ENCODE data around the gene PKIB. TPM values are rescaled to one million over a fixed set of nuclear protein-coding genes. Genes with fewer than 3 reads are reported as not detected.

PKIB gene
- total RNA-seq, 2 donors from 2014 or later: 63.4 to 113 TPM

GRCh38 chr6:122620428-122620827, 10.2 kb downstream of the PKIB start:
- H3K4me1 ChIP-seq: no peaks in the 10 kb centered on the region
- no peak overlapping the region for H3K4me3 ChIP-seq
- H3K27me3 ChIP-seq: no peaks in the 10 kb centered on the region
- no peak for DNase-seq
- intact Hi-C loops (cut with DNase I): no loop called here
- no peak overlapping the region for H3K27ac ChIP-seq
- no peaks in the 10 kb centered on the region for H3K36me3 ChIP-seq
- H3K9ac ChIP-seq (ENCODE audit: low read depth in 2 of 2, low read length in 2 of 2): no peak overlapping the region
- TF ChIP-seq, protein P1, sequence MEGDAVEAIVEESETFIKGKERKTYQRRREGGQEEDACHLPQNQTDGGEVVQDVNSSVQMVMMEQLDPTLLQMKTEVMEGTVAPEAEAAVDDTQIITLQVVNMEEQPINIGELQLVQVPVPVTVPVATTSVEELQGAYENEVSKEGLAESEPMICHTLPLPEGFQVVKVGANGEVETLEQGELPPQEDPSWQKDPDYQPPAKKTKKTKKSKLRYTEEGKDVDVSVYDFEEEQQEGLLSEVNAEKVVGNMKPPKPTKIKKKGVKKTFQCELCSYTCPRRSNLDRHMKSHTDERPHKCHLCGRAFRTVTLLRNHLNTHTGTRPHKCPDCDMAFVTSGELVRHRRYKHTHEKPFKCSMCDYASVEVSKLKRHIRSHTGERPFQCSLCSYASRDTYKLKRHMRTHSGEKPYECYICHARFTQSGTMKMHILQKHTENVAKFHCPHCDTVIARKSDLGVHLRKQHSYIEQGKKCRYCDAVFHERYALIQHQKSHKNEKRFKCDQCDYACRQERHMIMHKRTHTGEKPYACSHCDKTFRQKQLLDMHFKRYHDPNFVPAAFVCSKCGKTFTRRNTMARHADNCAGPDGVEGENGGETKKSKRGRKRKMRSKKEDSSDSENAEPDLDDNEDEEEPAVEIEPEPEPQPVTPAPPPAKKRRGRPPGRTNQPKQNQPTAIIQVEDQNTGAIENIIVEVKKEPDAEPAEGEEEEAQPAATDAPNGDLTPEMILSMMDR (IDR thresholded peaks at IDR 0.05): no peak
- H3K9me3 ChIP-seq: no peaks in the 10 kb centered on the region

DNA sequence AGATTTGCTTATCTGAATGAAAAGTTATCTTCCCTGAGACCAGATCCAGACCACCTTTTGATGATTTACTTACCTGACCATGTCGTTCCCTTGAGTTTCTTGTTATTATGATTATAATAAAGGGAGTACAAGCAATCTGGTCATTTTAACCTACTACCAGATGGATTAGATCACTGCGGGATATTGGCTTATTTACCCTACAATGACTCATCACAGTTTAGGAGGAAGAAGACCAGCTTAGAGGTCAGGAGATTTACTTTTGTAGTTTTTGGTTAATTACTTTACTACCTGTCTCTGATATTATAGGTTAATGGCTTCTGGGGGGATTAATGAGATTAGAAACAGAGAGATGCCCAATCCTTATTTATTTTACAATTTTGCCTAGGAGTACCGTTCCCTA, 10.7 kb downstream of the PKIB start:
- H3K27ac ChIP-seq: no peak overlapping the region
- no peak for DNase-seq
- no peaks in the 10 kb centered on the region for H3K4me1 ChIP-seq
- H3K27me3 ChIP-seq: no peaks in the 10 kb centered on the region
- H3K36me3 ChIP-seq: no peaks in the 10 kb centered on the region
- TF ChIP-seq, protein P1 (IDR thresholded peaks at IDR 0.05): no peak
- no peak overlapping the region for H3K9ac ChIP-seq (ENCODE audit: low read depth in 2 of 2, low read length in 2 of 2)
- no peak overlapping the region for H3K4me3 ChIP-seq
- intact Hi-C loops (cut with DNase I): no loop called here
- H3K9me3 ChIP-seq: no peaks in the 10 kb centered on the region

GRCh38 chr6:122621638-122622037, 11.4 kb downstream of the PKIB start:
- Histone ChIP-seq H3K4me3 (no peak overlapping the region), H3K27me3 (no peaks in the 10 kb centered on the region), H3K27ac (no peak overlapping the region), H3K9me3 (no peaks in the 10 kb centered on the region), H3K36me3 (no peaks in the 10 kb centered on the region), H3K9ac (ENCODE audit: low read depth in 2 of 2, low read length in 2 of 2) (no peak overlapping the region), H3K4me1 (no peaks in the 10 kb centered on the region)
- TF ChIP-seq, protein P1 (IDR thresholded peaks at IDR 0.05): no peak
- no peak for DNase-seq
- intact Hi-C loops (cut with DNase I): no loop called here

- no peak for DNase-seq
- H3K36me3 ChIP-seq: no peaks in the 10 kb centered on the region
- H3K27me3 ChIP-seq: no peaks in the 10 kb centered on the region
- TF ChIP-seq, protein P1 (IDR thresholded peaks at IDR 0.05): no peak
- H3K27ac ChIP-seq: no peak overlapping the region
- intact Hi-C loops (cut with DNase I): no loop called here
- H3K9ac ChIP-seq (ENCODE audit: low read depth in 2 of 2, low read length in 2 of 2): no peak overlapping the region
- no peaks in the 10 kb centered on the region for H3K4me1 ChIP-seq
- no peaks in the 10 kb centered on the region for H3K9me3 ChIP-seq
- no peak overlapping the region for H3K4me3 ChIP-seq
Observed at GRCh38 chr6:122622479-122622878, 12.3 kb downstream of the PKIB start.

- no peak overlapping the region for H3K9ac ChIP-seq (ENCODE audit: low read depth in 2 of 2, low read length in 2 of 2)
- no peaks in the 10 kb centered on the region for H3K9me3 ChIP-seq
- no peak overlapping the region for H3K4me3 ChIP-seq
- intact Hi-C loops (cut with DNase I): no loop called here
- no peaks in the 10 kb centered on the region for H3K36me3 ChIP-seq
- DNase-seq: no peak
- H3K4me1 ChIP-seq: no peaks in the 10 kb centered on the region
- no peak overlapping the region for H3K27ac ChIP-seq
- TF ChIP-seq, protein P1 (IDR thresholded peaks at IDR 0.05): no peak
- H3K27me3 ChIP-seq: no peaks in the 10 kb centered on the region
Observed at GRCh38 chr6:122623279-122623678, 13.1 kb downstream of the PKIB start.

DNA sequence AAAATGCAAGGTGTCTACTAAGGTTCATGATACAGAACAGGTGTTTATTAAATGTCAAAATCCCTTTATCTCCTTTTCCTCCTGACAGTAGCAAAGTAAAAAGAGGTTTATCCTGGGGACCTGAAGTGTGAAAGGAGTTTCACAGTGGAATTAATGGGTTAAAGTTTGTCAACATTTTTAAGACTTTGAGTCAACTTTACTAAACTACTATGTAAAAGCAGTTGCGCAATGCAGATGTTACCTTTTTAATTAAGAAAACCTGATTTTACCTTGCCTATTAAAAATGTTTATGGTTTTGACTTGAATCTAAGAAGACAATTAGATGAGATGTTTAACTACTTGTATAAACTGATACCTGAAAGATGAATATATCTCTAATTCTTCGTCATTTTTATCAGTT, 14.6 kb downstream of the PKIB start:
- Histone ChIP-seq H3K36me3 (no peaks in the 10 kb centered on the region), H3K27me3 (no peaks in the 10 kb centered on the region), H3K9me3 (no peaks in the 10 kb centered on the region), H3K27ac (no peak overlapping the region), H3K9ac (ENCODE audit: low read depth in 2 of 2, low read length in 2 of 2) (no peak overlapping the region), H3K4me3 (no peak overlapping the region), H3K4me1 (no peaks in the 10 kb centered on the region)
- no peak for DNase-seq
- TF ChIP-seq, protein P1 (IDR thresholded peaks at IDR 0.05): no peak
- intact Hi-C loops (cut with DNase I): no loop called here
